22Rv1 (cell line): ENCODE results near the gene DTD2.

ENCODE experiments used
- H3K27ac ChIP-seq: fragments of 450-650 bp; 2 replicates; pipeline ENCODE4 v1.5.1; 2017
- CTCF ChIP-seq: fragments of 450-650 bp; IDR thresholded peaks from 2 replicates; pipeline ENCODE4 v1.5.1; 2017; ENCODE audit warnings: mild to moderate bottlenecking
- ZFX ChIP-seq: fragments of 450-650 bp; IDR thresholded peaks from 2 replicates; pipeline ENCODE4 v1.6.1; 2017; ENCODE audit warnings: antibody characterized with exemption, borderline replicate concordance

The DTD2 gene

GRCh38 chr14:31461545-31461944 lies 4.2 kb upstream of the DTD2 start:
- no peak overlapping the region for H3K27ac ChIP-seq
- TF ChIP-seq CTCF (no peak), ZFX (no peak)

- H3K27ac ChIP-seq: peak overlapping the region; percentile 86
Observed at GRCh38 chr14:31457665-31458659, 656 bp upstream of the DTD2 start.

GRCh38 chr14:31449971-31450610 lies 7.2 kb downstream of the DTD2 start:
- no peak for TF ChIP-seq ZFX
- TF ChIP-seq CTCF: peak; percentile 81
- H3K27ac ChIP-seq: no peak overlapping the region

More at GRCh38 chr14:31457665-31458659, 656 bp upstream of the DTD2 start:
- TF ChIP-seq ZFX: no peak
- TF ChIP-seq CTCF: peak; percentile 0; the same call in 1 of the 2 replicates

- no peak overlapping the region for H3K27ac ChIP-seq
- no peak for TF ChIP-seq ZFX
- TF ChIP-seq CTCF: no peak
Observed at GRCh38 chr14:31449136-31449535, 8.2 kb downstream of the DTD2 start.

GRCh38 chr14:31445703-31446102 lies 11.6 kb downstream of the DTD2 start:
- TF ChIP-seq ZFX: no peak
- H3K27ac ChIP-seq: no peak overlapping the region

- TF ChIP-seq ZFX: no peak
Observed at GRCh38 chr14:31442284-31442683, 15.0 kb downstream of the DTD2 start.

GRCh38 chr14:31441273-31442111 lies 15.8 kb downstream of the DTD2 start:
- no peak overlapping the region for H3K27ac ChIP-seq
- TF ChIP-seq ZFX (no peak), CTCF (no peak)

More at GRCh38 chr14:31442284-31442683, 15.0 kb downstream of the DTD2 start:
- H3K27ac ChIP-seq: no peak overlapping the region

GRCh38 chr14:31440280-31440679 lies 17.0 kb downstream of the DTD2 start:
- H3K27ac ChIP-seq: no peak overlapping the region
- no peak for TF ChIP-seq ZFX
- no peak for TF ChIP-seq CTCF
